Colon (tissue), 2 donors: ENCODE data around the gene SMIM45.

Experiments
- FAIRE-seq: peaks from 2 replicates; lab custom pipeline; 2012; peaks lifted over from hg19 to GRCh38; lab: Jason Lieb, UNC
- donor health status: control.
- donor health status: control.

The SMIM45 gene

DNA sequence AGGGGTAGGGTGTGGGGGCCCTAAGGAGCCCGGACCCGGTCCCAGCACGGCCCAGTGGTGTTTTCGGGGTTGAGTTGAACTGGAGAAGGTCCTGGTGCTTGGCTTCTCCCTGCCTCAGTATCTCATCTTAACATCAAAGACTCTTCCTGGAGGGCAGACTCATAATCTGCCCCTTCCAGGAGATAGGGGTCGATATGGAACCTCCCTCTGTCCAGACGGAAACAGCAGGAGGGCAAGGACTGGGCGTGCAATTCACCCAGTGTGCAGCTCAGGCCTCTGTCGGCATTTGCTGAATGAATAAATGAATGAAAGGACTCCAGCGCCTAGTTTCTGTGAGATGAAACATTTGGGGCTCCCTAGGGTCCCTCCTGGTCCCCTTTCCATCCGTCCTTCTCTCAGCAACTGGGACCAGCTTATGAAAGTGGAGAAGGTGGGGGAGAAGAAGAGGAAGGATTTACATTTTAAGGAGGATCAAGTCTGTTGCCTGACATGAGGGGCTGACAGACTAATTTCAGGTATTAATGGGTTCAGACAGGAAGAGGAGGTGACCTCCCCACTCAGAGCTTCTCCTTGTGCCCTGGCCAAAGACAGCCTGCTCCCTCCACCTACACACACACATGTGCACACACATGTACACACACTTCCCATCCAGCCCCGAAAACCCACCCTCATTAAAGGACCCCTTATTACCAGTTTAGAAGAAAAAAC is 36.0 kb upstream of the SMIM45 start:
- no peak for FAIRE-seq

DNA sequence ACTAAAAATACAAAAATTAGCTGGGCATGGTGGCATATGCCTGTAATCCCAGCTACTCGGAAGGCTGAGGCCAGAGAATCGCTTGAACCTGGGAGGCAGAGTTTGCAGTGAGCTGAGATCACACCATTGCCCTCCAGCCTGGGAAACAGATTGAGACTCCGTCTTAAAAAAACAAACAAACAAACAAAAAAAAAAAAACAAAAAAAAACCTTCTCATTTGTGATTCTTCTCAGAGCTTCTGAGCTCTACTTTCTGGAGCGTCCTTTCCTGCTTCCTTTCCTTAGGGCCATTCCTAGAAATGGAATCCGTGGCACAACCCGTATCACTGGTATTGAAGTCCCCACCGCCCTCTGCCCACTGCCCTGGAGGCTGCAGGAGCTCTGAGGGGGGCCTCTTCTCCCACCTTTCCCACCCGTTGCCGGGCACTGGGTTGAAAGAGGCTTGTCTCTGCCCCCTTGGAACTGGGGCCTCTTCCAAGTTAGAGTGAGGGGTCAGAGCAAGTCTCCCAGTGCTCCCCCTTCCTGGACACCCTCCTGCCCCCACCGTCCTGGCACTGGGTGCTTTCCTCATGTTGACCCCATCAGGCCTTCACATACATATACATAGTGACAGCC is 35.1 kb upstream of the SMIM45 start:
- no peak for FAIRE-seq

DNA sequence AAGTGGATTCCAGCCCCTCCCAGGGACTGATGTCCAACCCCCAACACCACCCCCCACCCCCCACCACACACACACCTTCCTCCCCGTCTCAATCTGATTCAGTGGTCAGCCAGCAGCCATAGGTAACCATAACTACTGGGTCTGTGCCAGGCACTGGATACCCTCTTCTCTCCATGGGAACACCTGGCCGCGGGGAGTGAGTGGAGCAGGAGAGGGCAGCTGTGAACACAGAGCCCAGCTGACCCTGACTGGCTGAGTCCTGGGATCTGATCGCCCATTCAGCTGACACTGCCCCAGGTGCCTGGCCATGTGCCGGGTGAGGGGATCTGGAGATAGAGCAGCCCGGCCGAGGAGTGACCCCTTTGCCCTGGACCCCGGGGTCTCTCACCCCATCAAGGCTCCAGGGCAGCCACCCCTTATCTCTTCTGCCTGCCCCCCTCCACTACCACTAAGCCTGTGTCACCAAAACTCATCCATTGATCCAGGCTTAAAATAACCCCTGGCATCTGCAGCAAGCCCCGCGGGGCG is 34.5 kb upstream of the SMIM45 start:
- no peak for FAIRE-seq

DNA sequence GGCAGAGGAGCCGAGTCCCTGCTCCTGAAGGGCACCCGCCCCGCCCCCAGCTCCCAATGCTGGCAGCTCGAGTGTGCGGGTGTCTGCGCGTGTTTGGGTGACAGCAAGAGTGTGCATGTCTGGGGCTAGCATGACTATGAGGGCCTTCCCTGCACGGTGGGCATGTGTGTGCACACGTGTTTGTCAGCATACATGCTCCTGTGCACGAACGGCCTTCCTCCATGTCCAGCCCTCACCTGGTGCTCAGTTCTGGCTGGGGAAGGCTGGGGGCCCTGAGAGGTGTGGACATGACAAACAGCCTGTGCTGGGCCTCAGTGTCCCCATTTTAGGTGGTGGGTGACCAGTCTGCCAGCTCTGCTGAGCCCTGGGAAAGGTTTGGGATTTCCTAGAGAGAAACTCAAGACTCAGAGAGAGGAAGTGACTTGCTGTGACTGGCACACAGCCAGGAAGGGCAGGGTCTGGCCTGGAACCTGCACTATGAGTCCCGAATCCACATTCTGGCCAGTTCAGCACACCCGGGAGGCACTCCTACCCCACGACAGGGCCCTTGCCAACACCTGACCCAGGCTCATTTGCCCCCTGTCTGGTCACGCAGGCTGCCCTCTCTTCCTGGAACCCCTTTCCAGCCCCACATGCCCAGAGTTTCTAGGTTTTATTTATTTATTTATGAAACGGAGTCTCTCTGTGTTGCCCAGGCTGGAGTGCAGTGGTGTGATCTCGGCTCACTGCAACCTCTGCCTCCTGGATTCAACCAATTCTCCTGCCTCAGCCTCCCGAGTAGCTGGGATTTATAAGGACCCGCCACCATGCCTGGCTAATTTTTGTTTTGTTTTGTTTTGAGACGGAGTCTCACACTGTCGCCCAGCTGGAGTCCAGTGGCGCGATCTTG is 33.8 kb upstream of the SMIM45 start:
- FAIRE-seq: no peak

DNA sequence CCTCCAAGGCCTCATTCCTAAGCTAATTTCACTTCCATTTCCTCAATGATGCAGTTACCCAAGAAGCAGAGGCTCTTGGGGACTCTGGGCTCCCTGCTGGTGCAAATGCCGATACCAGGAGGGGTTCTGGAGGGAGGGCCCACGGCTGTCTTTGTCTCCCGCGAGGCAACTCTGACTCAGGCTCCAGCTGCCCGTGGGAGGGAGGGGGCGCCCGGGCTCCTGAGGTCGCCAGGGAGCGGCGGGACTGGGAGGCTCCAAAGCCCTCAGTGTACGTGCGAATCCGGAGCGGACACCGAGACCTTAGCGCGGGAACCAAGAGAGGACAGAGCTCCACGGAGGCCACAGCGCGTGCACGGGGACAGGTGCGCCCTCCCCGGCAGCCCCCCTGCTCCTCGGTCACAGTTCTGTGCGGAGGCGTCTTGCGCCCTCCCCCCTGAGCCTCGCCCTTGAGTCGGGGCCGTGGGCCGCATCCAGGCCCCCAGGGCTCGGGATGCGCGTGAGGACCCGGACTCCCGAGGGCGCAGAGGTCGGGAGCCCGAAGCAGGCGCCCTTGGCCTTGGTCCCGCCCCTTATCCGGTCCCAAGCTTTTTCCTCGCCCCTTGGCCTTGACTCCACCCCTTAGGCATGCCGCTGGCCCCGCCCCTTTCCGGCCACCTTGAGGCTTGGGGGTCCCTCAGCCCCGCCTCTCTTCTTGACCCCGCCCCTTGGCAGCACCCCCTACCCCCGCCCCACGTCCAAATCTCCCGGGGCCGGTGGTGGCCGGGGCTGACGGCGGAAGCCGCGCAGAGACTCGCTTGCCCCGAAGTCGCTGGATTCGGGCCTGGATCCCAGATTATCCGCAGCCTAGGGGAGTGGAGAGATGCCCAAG is 32.4 kb upstream of the SMIM45 start:
- no peak for FAIRE-seq

DNA sequence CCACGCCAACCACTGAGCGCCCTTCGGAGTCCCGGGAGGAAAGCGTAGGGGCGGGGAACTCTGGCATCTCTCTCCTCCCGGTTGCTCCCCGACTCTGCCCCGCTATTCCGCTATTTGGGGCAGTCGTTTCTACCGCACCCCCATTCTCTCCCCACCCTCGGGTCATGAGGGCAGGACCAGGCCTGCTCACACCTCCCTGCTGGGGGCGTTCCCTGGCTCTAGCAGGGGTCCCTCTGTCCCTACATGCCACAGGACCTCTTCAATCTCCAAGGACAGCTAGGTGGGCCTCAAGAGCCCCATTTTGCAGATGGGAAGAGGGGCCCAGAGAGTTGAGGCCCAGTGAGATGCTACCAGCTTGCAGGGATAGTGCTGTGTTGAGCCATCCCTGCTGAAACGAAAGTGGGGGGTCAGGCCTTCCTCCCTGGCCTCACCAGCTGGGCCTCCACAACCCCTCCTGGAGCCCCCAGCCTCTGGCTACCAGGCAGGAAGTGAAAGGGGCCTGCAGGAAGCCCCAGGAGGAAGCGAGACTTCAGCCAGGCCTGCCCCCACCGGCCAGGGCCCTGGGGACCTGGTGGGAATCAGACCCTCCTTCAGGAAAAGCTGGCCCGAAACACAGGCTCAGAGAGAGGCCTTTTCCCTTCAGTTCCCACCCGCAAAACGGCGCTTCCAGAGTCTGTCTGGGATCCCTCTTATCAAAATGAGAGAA is 31.5 kb upstream of the SMIM45 start:
- FAIRE-seq: no peak

DNA sequence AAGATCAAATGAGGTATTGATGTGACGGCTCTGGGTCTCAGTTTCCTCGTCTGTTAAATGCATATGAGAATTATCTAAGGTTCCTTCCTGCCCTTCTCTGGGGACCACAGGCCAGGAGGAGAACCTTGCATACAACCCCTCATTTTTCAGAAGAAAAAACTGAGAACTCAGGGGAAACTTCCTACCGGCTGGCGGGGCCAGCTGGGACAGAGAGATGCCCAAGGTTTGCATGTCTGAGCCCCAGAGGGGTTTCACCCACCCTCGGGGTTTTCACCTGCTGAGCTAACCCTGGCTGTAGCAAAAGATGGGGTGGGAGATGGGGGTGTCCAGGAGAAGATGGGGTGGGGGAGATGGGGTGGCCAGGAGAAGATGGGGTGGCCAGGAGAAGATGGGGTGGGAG is 29.6 kb upstream of the SMIM45 start:
- FAIRE-seq: no peak

DNA sequence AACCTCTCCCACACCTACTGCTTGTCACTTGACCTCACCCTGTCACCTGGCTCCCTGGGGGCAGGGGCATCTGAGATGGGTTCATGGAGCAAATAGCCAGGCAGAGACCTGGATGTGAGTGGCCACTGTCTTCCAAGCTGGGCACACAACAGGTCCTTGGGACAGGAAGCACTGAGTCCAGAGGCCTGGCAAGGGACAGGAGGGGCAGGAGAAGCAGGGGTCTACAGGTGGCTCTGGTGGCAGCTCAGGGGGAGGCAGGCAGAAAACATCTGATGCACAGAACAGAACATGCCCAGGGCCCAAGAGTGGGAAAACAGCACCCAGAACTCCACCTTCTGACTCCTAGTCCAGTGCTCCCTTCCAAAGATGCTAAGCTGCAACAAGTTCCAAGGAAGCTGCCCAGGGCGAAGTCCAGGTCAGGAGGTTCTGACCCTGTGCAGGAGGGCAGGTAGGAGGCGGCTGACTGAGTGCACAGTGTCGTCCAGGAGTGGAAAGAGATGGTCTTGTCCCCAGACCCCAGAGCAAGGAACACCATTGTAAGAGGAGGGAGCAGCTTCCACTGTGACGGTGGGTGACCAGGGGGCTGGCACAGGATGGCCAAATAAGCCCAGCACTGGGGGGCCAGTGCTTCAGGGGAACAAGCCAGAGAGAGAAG is 28.9 kb upstream of the SMIM45 start:
- FAIRE-seq: no peak

DNA sequence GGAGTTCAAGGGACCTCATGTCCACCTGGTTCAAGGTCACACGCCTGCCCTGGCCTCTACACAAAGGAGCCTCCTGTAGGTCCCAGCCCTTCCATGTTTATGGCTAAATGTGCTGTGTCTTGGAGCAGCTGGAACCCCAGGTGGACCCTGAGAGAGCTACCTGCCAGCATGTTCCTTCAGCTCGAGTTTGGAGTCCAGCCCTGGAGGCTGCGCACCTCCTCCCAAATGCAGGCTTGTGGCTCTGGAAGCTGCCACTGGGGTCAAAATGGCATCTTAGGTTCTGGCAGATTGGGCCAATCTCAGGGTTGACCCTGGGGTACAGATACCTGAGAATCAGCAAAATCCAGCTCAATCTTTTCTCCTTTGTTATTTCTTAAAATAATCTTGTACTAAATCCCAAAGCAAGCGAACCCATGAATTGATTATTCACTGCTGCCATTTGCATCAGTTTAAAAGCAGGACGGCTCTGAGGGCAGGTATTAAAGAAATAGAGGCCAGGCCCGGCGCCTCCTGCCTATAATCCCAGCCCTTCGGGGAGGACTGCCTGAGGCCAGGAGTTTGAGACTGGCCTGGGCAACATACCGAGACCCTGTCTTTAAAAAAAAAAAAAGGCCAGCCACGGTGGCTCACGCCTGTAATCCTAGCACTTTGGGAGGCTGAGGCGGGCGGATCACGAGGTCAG is 28.2 kb upstream of the SMIM45 start:
- FAIRE-seq: no peak

DNA sequence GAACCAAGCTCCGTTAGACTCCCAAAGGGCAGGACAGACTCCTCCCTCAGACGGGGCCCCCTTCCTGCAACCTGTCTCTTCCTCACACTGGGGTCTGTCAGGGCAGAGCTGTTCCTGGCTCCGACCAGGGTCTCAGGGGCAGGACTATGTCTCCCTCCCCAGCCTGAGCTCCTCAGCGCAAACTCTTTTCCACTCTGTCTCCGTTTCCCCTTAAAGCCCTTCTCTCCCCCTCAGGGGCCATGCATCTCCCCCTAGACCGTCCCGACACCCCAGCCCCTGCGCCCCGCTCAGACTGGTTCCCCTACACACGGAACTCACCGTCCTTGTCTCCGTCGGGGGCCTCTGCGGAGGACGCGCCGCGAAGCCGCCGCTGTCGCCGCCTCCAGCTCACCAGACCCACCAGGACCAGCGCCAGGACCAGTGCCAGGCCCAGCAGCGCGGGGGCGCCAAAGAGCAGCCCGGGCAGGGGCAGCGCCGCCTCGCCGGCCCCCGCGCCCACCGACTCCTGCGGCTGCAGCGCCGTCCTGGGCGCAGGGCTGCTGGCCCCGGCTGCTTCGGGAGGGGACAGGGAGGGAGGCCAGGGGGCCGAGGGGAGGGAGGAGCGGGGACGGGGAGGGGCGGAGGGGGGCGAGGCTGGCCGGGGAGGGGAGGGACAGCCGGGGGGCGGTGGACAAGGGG is 26.0 kb upstream of the SMIM45 start:
- no peak for FAIRE-seq

DNA sequence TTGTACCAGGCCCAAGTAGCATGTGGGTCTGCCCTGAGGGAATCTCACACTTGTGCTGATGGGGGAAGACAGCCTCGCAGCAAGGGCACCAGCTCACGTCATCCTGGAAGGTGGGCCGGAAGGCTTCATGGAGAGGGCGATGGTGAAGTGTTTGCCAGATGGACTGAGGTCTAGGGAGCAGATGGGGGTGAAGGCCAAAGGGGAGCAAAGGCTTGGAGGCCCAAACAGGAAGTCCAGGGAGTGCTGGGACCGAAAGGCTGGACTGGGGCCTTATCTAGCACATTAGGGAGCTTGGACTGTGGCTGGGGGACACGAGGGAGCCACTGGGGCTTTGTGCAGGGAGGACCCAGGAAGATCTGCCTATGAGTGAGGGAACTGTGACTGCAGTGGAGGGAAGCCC is 24.1 kb upstream of the SMIM45 start:
- FAIRE-seq: no peak

DNA sequence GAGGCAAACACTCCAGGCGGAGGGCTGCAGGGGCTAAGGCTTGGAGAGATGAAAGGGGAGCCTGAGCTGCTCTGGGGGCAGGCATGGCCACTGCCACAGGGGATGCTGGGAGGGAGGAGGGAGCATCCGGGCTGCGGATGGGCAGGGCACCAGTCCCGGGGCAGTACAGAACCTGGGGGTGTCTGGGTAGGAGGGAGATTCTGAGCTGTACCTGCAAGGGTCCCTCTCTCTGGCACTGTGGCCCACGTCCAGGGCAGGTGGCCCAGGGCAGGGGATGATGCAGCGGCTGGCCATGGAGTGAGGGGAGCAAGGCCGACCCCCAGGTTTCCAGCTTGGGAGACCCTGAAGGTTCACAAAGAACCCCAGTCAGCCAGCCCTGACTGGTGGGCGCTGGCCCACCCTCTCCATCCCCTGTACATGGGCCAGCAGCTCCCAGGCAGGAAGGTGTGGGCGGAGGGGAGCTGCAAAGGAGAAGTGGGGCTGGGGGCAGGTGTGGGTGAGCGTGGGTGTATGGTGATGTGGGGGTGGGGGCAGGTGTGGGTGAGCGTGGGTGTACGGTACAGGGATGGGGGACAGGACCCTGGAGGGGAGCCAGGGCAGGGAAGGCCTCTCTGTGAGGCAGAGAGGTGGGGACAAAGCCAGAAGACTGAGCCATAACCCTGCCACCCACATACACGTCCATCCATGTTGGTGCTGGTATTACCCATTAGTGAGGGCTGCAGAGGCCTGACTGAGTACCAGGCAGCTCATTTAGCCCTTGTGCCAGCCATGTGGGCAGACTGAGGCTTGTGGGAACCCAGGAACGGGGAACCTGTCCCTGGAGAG is 23.1 kb upstream of the SMIM45 start:
- FAIRE-seq: no peak

DNA sequence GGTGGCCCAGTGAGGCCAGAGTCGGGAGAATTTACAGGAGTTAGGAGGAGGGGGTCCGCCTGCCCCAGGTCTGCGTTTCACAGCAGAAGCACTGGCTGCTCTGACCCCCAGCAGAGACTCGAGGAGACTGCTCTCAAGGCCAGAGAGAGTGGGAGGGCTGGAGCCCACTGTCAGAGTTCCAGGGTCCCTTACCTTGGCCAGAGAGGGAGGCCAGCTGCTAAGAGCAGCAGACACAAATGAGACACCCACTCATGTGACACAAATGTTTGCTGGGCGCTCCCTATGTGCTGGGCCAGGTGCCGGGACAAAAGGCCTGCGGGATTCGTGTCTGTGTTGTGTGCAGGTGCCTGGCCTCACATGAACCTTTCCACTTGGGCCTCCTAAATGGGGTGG is 22.5 kb upstream of the SMIM45 start:
- FAIRE-seq: no peak

DNA sequence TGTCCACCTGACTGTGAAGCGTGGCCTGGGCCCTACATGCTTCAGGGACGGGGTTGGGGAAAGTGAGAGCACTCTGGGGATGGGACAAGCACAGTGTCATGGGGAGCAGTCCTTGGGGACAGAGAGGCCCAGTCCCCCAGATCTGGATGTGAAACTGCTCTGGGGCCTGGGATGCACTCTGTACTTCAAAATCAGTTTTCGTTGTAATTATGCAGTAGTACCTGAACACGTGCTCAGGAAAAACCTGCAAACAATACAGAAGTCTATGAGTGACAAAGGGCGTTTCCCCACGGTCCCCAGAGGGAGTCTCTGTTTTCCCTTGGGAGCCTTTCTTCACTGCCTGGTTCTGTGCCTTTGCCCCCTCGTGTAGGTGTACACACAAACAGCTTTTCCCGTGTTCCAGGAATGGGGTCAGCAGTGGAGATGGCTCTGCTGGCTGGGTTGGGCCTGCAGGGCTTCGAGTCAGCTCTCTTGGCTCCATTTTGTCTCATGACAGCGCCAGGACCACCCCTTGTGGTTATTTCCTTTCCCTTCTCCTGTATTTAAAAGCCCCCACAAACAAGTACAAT is 20.2 kb upstream of the SMIM45 start:
- no peak for FAIRE-seq

DNA sequence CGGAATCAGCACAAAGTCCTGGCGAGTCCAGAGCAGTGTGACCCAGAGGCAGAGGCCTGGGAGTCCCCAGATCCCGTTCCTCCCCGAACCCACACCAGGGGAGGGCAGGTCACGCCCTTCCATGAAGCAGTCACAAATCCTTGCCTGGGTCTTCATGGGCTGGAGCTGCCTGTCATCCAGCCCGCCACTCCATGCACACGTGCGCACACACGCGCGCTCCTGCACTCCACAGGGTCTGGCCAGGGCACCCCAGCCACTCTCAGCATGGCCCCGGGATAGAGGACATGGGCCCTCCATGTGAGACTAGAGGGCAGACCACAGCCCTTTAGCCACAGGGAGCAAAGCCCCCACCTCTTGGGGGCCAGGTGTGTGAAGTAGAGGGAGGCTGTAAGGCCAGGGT is 19.6 kb upstream of the SMIM45 start:
- no peak for FAIRE-seq

DNA sequence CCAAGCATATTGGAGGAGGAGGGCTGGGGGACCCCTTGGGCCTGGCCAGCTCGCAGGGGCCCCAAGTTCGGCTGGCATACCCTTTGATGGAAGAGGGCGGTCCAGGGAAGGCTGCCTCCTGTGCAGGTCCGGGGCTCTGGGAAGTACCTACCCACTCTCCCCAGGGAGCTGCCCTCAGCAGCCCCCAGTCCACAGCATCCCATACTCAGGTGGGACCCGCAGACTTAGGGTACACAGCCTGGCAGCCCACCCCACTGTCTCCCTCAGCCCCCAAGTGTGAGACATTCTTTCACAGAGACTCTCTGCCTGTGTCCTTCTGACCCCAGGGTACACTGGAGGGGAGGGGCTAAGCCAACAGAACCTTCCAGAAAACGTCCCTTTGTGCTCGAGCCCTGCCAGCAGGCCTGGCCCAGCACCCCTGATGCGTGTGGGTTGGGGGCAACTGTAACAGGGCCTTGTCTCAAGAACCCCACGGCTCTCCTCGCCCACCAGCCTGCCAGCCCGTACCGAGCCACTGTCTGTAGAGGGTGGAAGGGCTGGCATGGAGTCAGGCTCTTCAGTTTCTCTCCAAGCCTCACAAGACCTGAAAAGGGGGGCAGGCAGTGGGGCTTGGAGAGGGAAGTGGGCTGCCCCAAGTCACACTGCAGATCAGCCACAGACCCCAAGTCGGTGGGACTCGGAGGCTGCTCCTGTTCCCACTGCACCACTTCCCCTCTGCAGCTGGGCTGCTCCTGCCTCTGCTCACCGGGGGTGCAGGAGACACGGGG is 18.4 kb upstream of the SMIM45 start:
- no peak for FAIRE-seq

DNA sequence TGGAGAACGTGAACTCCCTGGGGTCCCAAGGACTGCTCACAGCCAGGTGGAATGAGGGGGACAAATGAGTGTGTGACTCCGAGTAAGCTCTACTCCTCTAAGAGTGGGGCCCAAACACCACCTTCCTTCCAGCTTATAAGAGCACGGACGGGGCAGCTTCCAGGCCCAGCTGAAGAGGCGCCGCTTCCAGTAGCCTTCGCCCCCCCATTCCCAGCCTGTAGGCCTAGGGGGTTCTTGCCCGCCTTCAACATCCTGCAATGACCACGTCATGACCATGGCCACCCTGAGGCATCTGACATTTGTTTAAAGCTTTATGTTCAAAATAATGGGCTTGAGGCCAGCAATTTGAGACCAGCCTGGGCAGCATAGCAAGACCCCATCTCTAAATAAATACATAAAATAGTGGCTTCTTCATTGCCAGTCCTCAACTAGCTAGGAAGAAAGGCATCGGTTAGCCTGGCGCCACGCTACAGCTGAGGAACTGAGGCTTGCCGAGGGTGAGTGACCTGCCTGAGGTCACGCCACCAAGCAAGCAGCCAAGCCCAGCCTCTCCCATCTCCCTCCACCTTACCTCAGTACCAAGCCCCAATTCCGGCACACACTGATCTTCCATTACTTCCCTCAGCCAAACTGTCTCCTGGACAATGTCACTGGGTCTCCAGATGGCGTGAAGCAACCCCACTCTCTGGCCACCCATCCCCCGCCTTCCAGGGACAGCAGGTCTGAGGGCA is 17.5 kb upstream of the SMIM45 start:
- FAIRE-seq: no peak
